Measurements from ENCODE around the gene MAN1B1.

MAN1B1 gene

DNA sequence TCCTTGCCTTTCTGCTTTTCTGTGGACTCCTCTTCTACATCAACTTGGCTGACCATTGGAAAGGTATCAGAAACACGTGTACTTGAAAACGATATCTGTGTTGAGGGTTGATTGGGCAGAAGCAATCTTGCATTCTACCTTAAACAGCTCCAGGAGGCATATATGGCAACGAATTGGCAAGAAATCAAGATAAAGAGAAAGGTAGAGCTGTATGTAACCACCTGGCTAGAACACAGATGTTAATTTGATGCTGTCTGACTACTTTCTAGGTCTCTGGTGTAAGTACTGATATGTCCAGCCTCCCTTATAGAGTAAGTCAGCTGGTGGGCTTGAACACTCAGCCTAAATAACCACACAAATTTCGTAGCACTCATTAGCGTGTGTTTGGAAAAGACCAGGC is 1.3 kb downstream of the MAN1B1 start:
- Histone ChIP-seq H3K36me3 (replicated peaks; ENCODE audit: insufficient read depth, low read length) (no peaks in the 10 kb centered on the region), H3K27ac (ENCODE audit: low read length) (no peak overlapping the region), H4K20me1 (ENCODE audit: insufficient read depth, low read length) (no peaks in the 10 kb centered on the region), H3F3A (ENCODE audit: insufficient read depth, low read length) (peaks cover 6% of the 10 kb centered on the region; the same call in 1 of the 2 replicates), H3K4me1 (ENCODE audit: low read length) (peaks cover 12% of the 10 kb centered on the region), H2AFZ (ENCODE audit: low read length) (no peak overlapping the region), H3K9me2 (replicated peaks; ENCODE audit: insufficient read depth, low read length) (no peaks in the 10 kb centered on the region), H3K4me3 (ENCODE audit: low read length) (no peak overlapping the region), H3K27me3 (replicated peaks; ENCODE audit: insufficient read depth, low read length) (no peaks in the 10 kb centered on the region), H3K9me3 (replicated peaks; ENCODE audit: insufficient read depth, low read length) (no peaks in the 10 kb centered on the region), H3K79me2 (ENCODE audit: low read length) (0 out of 2 replicates have a peak, but pooled peaks cover 3% of the 10 kb centered on the region), H3K9ac (ENCODE audit: low read length) (no peak overlapping the region), H3K4me2 (ENCODE audit: low read depth, low read length) (peak overlapping the region; percentile 69; the same call in 1 of the 2 replicates)
- no peak for DNase-seq
- TF ChIP-seq EZH2phosphoT487 (IDR thresholded peaks at IDR 0.05; ENCODE audit: low read length) (no peak), EZH2 (optimal IDR thresholded peaks at IDR 0.05; ENCODE audit: low read depth, low read length) (no peak)
- TF ChIP-seq, protein P1, sequence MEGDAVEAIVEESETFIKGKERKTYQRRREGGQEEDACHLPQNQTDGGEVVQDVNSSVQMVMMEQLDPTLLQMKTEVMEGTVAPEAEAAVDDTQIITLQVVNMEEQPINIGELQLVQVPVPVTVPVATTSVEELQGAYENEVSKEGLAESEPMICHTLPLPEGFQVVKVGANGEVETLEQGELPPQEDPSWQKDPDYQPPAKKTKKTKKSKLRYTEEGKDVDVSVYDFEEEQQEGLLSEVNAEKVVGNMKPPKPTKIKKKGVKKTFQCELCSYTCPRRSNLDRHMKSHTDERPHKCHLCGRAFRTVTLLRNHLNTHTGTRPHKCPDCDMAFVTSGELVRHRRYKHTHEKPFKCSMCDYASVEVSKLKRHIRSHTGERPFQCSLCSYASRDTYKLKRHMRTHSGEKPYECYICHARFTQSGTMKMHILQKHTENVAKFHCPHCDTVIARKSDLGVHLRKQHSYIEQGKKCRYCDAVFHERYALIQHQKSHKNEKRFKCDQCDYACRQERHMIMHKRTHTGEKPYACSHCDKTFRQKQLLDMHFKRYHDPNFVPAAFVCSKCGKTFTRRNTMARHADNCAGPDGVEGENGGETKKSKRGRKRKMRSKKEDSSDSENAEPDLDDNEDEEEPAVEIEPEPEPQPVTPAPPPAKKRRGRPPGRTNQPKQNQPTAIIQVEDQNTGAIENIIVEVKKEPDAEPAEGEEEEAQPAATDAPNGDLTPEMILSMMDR (IDR thresholded peaks at IDR 0.05; ENCODE audit: low read length): no peak

DNA sequence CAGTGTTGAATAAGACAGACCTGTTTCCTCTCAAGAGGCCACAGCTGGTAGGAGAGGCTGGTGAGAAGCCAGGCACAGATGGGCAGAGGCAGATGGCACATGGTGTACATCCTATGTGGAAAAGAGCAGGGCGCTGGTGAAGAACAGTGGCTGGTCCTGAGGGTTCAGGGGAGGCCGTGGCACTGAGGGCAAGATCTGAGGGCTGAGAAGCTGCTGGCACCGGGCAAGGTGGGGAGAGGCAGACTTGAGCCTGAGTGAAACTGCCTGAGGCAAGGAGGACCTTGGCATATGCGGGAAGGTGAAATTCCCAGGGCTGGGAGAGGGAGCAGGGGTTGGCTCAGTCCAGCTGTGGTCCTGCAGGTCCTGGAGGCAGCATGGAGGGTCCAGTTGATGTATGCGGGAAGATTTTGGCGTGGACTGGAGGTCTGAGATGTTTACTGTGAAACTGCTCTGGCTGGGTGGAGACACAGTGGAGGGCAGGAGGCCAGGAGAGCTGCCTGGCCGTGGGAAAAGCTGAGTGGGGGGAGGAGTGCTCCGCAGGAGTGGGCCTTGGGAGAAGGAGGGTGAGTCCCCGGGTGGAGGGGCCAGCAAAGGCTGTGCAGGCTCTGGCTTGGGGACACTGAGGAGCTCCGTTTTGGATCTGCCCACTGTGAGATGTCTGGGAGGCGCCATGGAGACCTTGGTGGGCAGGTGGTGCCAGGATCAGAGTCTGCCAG is 2.6 kb downstream of the MAN1B1 start:
- 0 out of 2 replicates have a peak, but pooled peaks cover 3% of the 10 kb centered on the region for H3K79me2 ChIP-seq (ENCODE audit: low read length)
- no peaks in the 10 kb centered on the region for H3K9me2 ChIP-seq (replicated peaks; ENCODE audit: insufficient read depth, low read length)
- no peak overlapping the region for H3K27ac ChIP-seq (ENCODE audit: low read length)
- no peak overlapping the region for H3K9ac ChIP-seq (ENCODE audit: low read length)
- no peaks in the 10 kb centered on the region for H3K36me3 ChIP-seq (replicated peaks; ENCODE audit: insufficient read depth, low read length)
- no peaks in the 10 kb centered on the region for H4K20me1 ChIP-seq (ENCODE audit: insufficient read depth, low read length)
- H3K27me3 ChIP-seq (replicated peaks; ENCODE audit: insufficient read depth, low read length): no peaks in the 10 kb centered on the region
- TF ChIP-seq EZH2phosphoT487 (IDR thresholded peaks at IDR 0.05; ENCODE audit: low read length) (no peak), EZH2 (optimal IDR thresholded peaks at IDR 0.05; ENCODE audit: low read depth, low read length) (no peak)
- TF ChIP-seq, protein P1 (IDR thresholded peaks at IDR 0.05; ENCODE audit: low read length): no peak
- DNase-seq: no peak
- H3F3A ChIP-seq (ENCODE audit: insufficient read depth, low read length): no peaks in the 10 kb centered on the region; the same call in 1 of the 2 replicates
- H3K9me3 ChIP-seq (replicated peaks; ENCODE audit: insufficient read depth, low read length): no peaks in the 10 kb centered on the region
- no peak overlapping the region for H3K4me2 ChIP-seq (ENCODE audit: low read depth, low read length)
- no peak overlapping the region for H3K4me3 ChIP-seq (ENCODE audit: low read length)
- H3K4me1 ChIP-seq (ENCODE audit: low read length): peaks cover 12% of the 10 kb centered on the region
- no peak overlapping the region for H2AFZ ChIP-seq (ENCODE audit: low read length)

DNA sequence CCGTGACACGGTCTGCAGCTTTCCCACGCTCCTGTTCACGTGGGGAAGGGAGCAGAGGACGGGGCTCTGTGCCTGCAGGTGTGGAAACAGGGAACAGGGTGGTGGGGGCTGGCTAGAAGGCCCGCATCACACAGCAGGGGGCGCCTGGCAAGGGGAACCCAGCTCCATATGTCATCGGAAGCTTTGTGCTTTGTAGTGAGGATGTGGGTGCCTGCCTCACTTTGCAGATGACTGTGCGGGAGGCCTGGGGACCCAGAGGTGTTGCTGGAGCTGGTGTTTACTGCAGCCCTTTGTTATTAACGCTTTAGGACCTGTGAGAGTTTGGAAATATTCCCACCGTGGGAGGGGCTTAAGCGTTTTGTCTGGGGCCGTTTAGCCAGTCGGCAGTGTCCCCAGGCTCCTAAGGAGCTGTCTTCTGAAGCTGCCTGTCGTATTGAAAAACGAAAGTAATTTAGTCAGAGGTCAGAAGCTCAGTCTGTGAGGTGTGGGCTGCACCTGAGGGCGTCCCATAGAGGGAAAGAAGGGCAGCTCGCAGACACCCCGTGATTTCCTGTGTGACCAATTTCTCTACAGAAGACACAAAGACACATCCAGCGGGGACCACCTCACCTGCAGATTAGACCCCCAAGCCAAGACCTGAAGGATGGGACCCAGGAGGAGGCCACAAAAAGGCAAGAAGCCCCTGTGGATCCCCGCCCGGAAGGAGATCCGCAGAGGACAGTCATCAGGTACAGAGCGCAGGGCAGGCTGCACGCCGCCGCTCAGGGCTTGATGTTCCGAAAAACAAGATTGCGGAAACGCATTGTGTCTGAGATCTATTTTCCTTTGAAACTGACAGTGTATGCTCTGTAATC is 9.1 kb downstream of the MAN1B1 start:
- H4K20me1 ChIP-seq (ENCODE audit: insufficient read depth, low read length): no peaks in the 10 kb centered on the region
- TF ChIP-seq, protein P1 (IDR thresholded peaks at IDR 0.05; ENCODE audit: low read length): peak; percentile 74
- TF ChIP-seq EZH2 (optimal IDR thresholded peaks at IDR 0.05; ENCODE audit: low read depth, low read length) (no peak), EZH2phosphoT487 (IDR thresholded peaks at IDR 0.05; ENCODE audit: low read length) (no peak)
- H3F3A ChIP-seq (ENCODE audit: insufficient read depth, low read length): peaks cover 12% of the 10 kb centered on the region
- H3K27ac ChIP-seq (ENCODE audit: low read length): peak overlapping the region; percentile 66; the same call in 1 of the 2 replicates
- peaks cover 8% of the 10 kb centered on the region for H3K4me1 ChIP-seq (ENCODE audit: low read length)
- H3K9ac ChIP-seq (ENCODE audit: low read length): peak overlapping the region; percentile 39; the same call in 1 of the 2 replicates
- no peaks in the 10 kb centered on the region for H3K79me2 ChIP-seq (ENCODE audit: low read length)
- H3K4me2 ChIP-seq (ENCODE audit: low read depth, low read length): peak overlapping the region; percentile 74
- no peaks in the 10 kb centered on the region for H3K27me3 ChIP-seq (replicated peaks; ENCODE audit: insufficient read depth, low read length)
- peak overlapping the region; percentile 48 for H3K4me3 ChIP-seq (ENCODE audit: low read length)
- H2AFZ ChIP-seq (ENCODE audit: low read length): peak overlapping the region; percentile 40
- H3K9me3 ChIP-seq (replicated peaks; ENCODE audit: insufficient read depth, low read length): no peaks in the 10 kb centered on the region
- DNase-seq: peak; percentile 84
- no peaks in the 10 kb centered on the region for H3K9me2 ChIP-seq (replicated peaks; ENCODE audit: insufficient read depth, low read length)
- H3K36me3 ChIP-seq (replicated peaks; ENCODE audit: insufficient read depth, low read length): no peaks in the 10 kb centered on the region

Measured in MM.1S (cell line).